Tibial nerve (tissue), 4 donors: ENCODE data around the gene ITGAE. TPM values are rescaled to one million over a fixed set of nuclear protein-coding genes. Genes with fewer than 3 reads are reported as not detected.

Experiments
- DNase-seq, 2 donors: peaks; one replicate each; pipeline ENCODE4 v3.0.0-alpha.2; 2019; ENCODE audit warnings: low spot score in 2 of 2
- H3K27ac ChIP-seq, 4 donors: fragments of 200-600 bp; sonication (generic) in 3 of 4; one replicate each; pipeline ENCODE4 v1.5.1; 2017 to 2019; ENCODE audit warnings: mild to moderate bottlenecking in 1 of 4
- H3K27me3 ChIP-seq, 2 donors: fragments of 200-600 bp; sonication (generic) in 1 of 2; one replicate each; pipeline versions ENCODE4 v1.5.1 to v1.6.0; 2017 to 2019
- H3K36me3 ChIP-seq, 3 donors: fragments of 200-600 bp; sonication (generic); one replicate each; pipeline ENCODE4 v1.5.1; 2018 to 2019
- H3K4me1 ChIP-seq, 4 donors: fragments of 200-600 bp; sonication (generic) in 3 of 4; one replicate each; pipeline ENCODE4 v1.5.1; 2017 to 2019
- H3K4me3 ChIP-seq, 4 donors: fragments of 200-600 bp; sonication (generic) in 3 of 4; one replicate each; pipeline ENCODE4 v1.5.1; 2017 to 2019; ENCODE audit warnings: mild to moderate bottlenecking in 1 of 4, moderate library complexity in 1 of 4
- H3K9me3 ChIP-seq, 4 donors: fragments of 200-600 bp; sonication (generic) in 3 of 4; one replicate each; pipeline ENCODE4 v1.5.1; 2017 to 2019
- CTCF ChIP-seq, 5 experiments: fragments of 200-600 bp in 3 of 5; fragments of 450-650 bp in 2 of 5; sonication (generic) in 3 of 5; IDR thresholded peaks; one replicate each; pipeline ENCODE4 v1.5.1; 2016 to 2019; ENCODE audit warnings: antibody characterized with exemption in 5 of 5, mild to moderate bottlenecking in 3 of 5, moderate library complexity in 2 of 5
- EP300 ChIP-seq, 2 donors: sonication (generic); formaldehyde crosslinking; IDR thresholded peaks; one replicate each; pipeline ENCODE4 v1.6.1; 2017; ENCODE audit warnings: antibody characterized with exemption in 2 of 2, mild to moderate bottlenecking in 1 of 2
- POLR2A ChIP-seq, 2 donors: fragments of 450-650 bp; IDR thresholded peaks; one replicate each; pipeline ENCODE4 v1.6.1; 2017; ENCODE audit warnings: antibody characterized with exemption in 2 of 2, mild to moderate bottlenecking in 2 of 2, moderate library complexity in 2 of 2
- WGBS, 2 donors: methylation state at CpG; one replicate each; pipeline ENCODE4 v1.1.5; 2018; 5-methylcytosine and 5-hydroxymethylcytosine counted together
- total RNA-seq, 4 donors: library from RNA; depleted of rRNA; stranded (reverse); fragments of >200 nt; gene quantifications; one replicate each; pipeline ENCODE4 v1.1.0, GENCODE V29; 2016

ITGAE gene
- total RNA-seq, 4 donors from 2014 or later = 11.1 to 17.5 (median 13.4) TPM

GRCh38 chr17:3761036-3761917 lies 39.7 kb downstream of the ITGAE start:
- TF ChIP-seq POLR2A (IDR thresholded peaks at IDR 0.05) (no peak), EP300 (IDR thresholded peaks at IDR 0.05) (no peak), CTCF (IDR thresholded peaks at IDR 0.05) (no peak)
- Histone ChIP-seq H3K27ac (no peak overlapping the region), H3K4me1 (no peaks in the 10 kb centered on the region), H3K4me3 (no peak overlapping the region), H3K9me3 (peaks cover 0 to 16% (median 0%) of the 10 kb centered on the region in 4 donors), H3K27me3 (peaks cover 0 to 4% of the 10 kb centered on the region in 2 donors), H3K36me3 (no peaks in the 10 kb centered on the region)
- WGBS, 2 donors = 71 to 72% methylated on average over 16 to 23 of the region's 23 CpGs
- no peak for DNase-seq

GRCh38 chr17:3759597-3760216 lies 41.3 kb downstream of the ITGAE start:
- Histone ChIP-seq H3K4me1 (peaks cover 0 to 5% (median 0%) of the 10 kb centered on the region in 4 donors), H3K27ac (no peak overlapping the region), H3K36me3 (no peaks in the 10 kb centered on the region), H3K27me3 (peaks cover 0 to 16% of the 10 kb centered on the region in 2 donors), H3K4me3 (no peak overlapping the region), H3K9me3 (peaks cover 0 to 13% (median 0%) of the 10 kb centered on the region in 4 donors)
- DNase-seq = no peak
- TF ChIP-seq CTCF (IDR thresholded peaks at IDR 0.05) (no peak), EP300 (IDR thresholded peaks at IDR 0.05) (no peak), POLR2A (IDR thresholded peaks at IDR 0.05) (no peak)
- WGBS, 2 donors = 79 to 90% methylated on average over 6 of the region's 6 CpGs

GRCh38 chr17:3755335-3756030 lies 45.5 kb downstream of the ITGAE start:
- peaks cover 0 to 25% of the 10 kb centered on the region in 2 donors for H3K27me3 ChIP-seq
- DNase-seq = no peak

GRCh38 chr17:3754458-3755334 lies 46.3 kb downstream of the ITGAE start:
- H3K27me3 ChIP-seq = peaks cover 0 to 28% of the 10 kb centered on the region in 2 donors
- peaks cover 0 to 9% (median 0%) of the 10 kb centered on the region in 4 donors for H3K4me1 ChIP-seq
- TF ChIP-seq CTCF (IDR thresholded peaks at IDR 0.05) = no peak
- TF ChIP-seq EP300 (IDR thresholded peaks at IDR 0.05) = no peak
- TF ChIP-seq POLR2A (IDR thresholded peaks at IDR 0.05) = no peak
- H3K36me3 ChIP-seq = no peaks in the 10 kb centered on the region
- peaks cover 0 to 7% (median 0%) of the 10 kb centered on the region in 4 donors for H3K9me3 ChIP-seq
- H3K4me3 ChIP-seq = peak overlapping the region in 1 of 4 donors; percentile 31
- DNase-seq = no peak
- H3K27ac ChIP-seq = peak overlapping the region in 1 of 4 donors; percentile 66
- 8 to 15% methylated on average over 28 to 37 of the region's 56 CpGs for WGBS, 2 donors

More at GRCh38 chr17:3755335-3756030, 45.5 kb downstream of the ITGAE start:
- peaks cover 0 to 13% (median 0%) of the 10 kb centered on the region in 4 donors for H3K9me3 ChIP-seq
- no peaks in the 10 kb centered on the region for H3K36me3 ChIP-seq
- TF ChIP-seq POLR2A (IDR thresholded peaks at IDR 0.05) (no peak), CTCF (IDR thresholded peaks at IDR 0.05) (no peak), EP300 (IDR thresholded peaks at IDR 0.05) (no peak)
- peak overlapping the region in 1 of 4 donors; percentile 31 for H3K4me3 ChIP-seq
- peaks cover 0 to 9% (median 0%) of the 10 kb centered on the region in 4 donors for H3K4me1 ChIP-seq
- peak overlapping the region in 1 of 4 donors; percentile 66 for H3K27ac ChIP-seq
- WGBS, 2 donors = 57 to 66% methylated on average over 17 to 20 of the region's 20 CpGs
